Omental fat pad (tissue), 4 donors: ENCODE results near the gene TLR10. TPM values are rescaled to one million over a fixed set of nuclear protein-coding genes. Genes with fewer than 3 reads are reported as not detected.

Source experiments
- ATAC-seq: fragments of 150-250 bp; one replicate; pipeline ENCODE4 v1.9.1; 2016; ENCODE audit warnings: mild to moderate bottlenecking, moderate library complexity; ENCODE audit not compliant: low FRiP score
- DNase-seq: peaks from one replicate; pipeline ENCODE4 v3.0.0-alpha.2; 2019; ENCODE audit warnings: low spot score
- total RNA-seq, 4 donors: library from RNA; depleted of rRNA; stranded (reverse); fragments of >200 nt; gene quantifications; one replicate each; pipeline ENCODE4 v1.1.0, GENCODE V29; 2016
- TF ChIP-seq, protein P1 (sequence below), 3 donors: fragments of 450-650 bp; IDR thresholded peaks; one replicate each; pipeline ENCODE4 v1.5.1; 2016 to 2017; ENCODE audit warnings: antibody characterized with exemption in 3 of 3, mild to moderate bottlenecking in 3 of 3, moderate library complexity in 2 of 3

Gene TLR10
- total RNA-seq, 4 donors from 2014 or later: 0.12 to 2.5 (median 0.33) TPM

GRCh38 chr4:38800961-38801450, 18.2 kb upstream of the TLR10 start:
- TF ChIP-seq, protein P1, sequence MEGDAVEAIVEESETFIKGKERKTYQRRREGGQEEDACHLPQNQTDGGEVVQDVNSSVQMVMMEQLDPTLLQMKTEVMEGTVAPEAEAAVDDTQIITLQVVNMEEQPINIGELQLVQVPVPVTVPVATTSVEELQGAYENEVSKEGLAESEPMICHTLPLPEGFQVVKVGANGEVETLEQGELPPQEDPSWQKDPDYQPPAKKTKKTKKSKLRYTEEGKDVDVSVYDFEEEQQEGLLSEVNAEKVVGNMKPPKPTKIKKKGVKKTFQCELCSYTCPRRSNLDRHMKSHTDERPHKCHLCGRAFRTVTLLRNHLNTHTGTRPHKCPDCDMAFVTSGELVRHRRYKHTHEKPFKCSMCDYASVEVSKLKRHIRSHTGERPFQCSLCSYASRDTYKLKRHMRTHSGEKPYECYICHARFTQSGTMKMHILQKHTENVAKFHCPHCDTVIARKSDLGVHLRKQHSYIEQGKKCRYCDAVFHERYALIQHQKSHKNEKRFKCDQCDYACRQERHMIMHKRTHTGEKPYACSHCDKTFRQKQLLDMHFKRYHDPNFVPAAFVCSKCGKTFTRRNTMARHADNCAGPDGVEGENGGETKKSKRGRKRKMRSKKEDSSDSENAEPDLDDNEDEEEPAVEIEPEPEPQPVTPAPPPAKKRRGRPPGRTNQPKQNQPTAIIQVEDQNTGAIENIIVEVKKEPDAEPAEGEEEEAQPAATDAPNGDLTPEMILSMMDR (IDR thresholded peaks at IDR 0.05): no peak
- DNase-seq (no peak), ATAC-seq (no peak)

DNA sequence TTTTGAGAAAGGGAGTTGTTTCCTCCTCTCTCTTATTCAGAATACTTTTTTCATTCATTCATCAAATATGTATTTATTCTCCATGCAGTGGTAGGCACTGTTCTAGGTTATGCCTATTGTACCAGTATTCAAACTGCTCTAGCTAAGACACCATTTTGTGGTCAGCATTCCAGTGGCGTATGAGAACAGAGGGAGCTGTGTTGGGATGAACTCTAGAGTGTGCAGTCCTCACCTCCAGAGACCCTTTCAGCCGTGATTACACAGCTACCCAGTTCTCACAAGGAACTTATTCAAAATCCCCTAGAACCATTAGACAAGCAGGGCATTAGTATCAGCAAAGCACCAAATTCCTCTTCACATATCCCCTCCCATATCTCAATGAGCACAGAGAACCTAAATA, 17.6 kb upstream of the TLR10 start:
- no peak for ATAC-seq
- TF ChIP-seq, protein P1 (IDR thresholded peaks at IDR 0.05): no peak
- no peak for DNase-seq

DNA sequence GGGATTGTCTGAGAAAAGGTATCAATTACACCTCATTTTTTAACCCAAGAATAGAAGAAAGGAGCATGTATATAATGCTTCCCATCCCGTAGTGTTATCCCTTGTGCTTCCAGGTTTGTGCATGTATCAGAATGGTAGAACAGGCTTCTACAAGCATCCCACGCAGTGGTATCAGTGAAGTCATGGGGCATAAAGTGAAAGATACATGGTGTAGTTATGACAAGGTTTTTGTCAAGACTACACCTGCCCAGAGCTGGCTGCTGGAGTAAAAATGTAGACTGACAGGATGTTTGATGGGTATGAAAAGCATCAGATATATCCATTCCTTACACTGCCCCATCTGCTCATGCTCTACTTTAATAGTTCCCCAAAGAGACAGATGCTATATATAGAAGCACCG, 12.3 kb upstream of the TLR10 start:
- ATAC-seq (no peak), DNase-seq (no peak)
- TF ChIP-seq, protein P1 (IDR thresholded peaks at IDR 0.05): no peak

- ATAC-seq (no peak), DNase-seq (no peak)
- TF ChIP-seq, protein P1 (IDR thresholded peaks at IDR 0.05): no peak
Observed at GRCh38 chr4:38794051-38794450, 11.3 kb upstream of the TLR10 start.

- TF ChIP-seq, protein P1 (IDR thresholded peaks at IDR 0.05): no peak
- DNase-seq: no peak
- no peak for ATAC-seq
Observed at GRCh38 chr4:38791010-38791409, 8.2 kb upstream of the TLR10 start.

- no peak for DNase-seq
- ATAC-seq: no peak
- TF ChIP-seq, protein P1 (IDR thresholded peaks at IDR 0.05): no peak
Observed at GRCh38 chr4:38788317-38788716, 5.5 kb upstream of the TLR10 start.

GRCh38 chr4:38787693-38788092, 4.9 kb upstream of the TLR10 start:
- no peak for ATAC-seq
- TF ChIP-seq, protein P1 (IDR thresholded peaks at IDR 0.05): no peak
- no peak for DNase-seq
